ENCODE data around the gene WHAMM.

DNA sequence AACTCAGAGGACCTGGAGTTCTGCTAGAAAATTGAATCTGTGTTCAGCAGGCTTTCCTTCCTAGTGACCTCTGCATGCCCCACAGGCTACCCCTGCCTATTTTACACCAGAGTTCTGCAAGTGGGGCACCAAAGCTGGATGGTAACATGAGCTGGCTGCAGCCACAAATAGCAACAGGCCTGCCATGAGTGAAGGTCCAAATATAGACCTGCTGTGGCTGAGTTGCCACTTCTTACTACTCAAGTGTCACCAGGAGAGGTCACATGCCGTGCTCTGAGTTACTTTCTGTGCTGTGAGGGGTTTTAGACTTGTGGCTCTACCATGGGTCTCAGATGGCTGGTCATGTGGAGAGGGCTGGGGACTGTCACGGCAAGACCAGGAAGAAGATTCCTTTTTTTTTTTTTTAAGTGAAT is 3.4 kb upstream of the WHAMM start, which contains the start of gene FSD2:
- TF ChIP-seq CTCF (IDR thresholded peaks at IDR 0.05) = no peak
- TF ChIP-seq POLR2A (IDR thresholded peaks at IDR 0.05) = no peak

Data from prostate gland (tissue), 2 donors.